Measurements from ENCODE around the gene SIRT2.

GRCh38 chr19:38946229-38947010, 47.0 kb upstream of the SIRT2 start:
- TF ChIP-seq CTCF (IDR thresholded peaks at IDR 0.05), result no peak
- no peak for TF ChIP-seq POLR2A (IDR thresholded peaks at IDR 0.05)
- TF ChIP-seq EP300 (IDR thresholded peaks at IDR 0.05), result no peak
- no peak for TF ChIP-seq POLR2AphosphoS5 (IDR thresholded peaks at IDR 0.05)
